Muscle of leg (tissue), 11 donors: ENCODE data around the gene LY6G6C. TPM values are rescaled to one million over a fixed set of nuclear protein-coding genes. Genes with fewer than 3 reads are reported as not detected.

ENCODE experiments used
- DNase-seq: peaks from one replicate; pipeline ENCODE4 v3.0.0; 2013
- H3K27ac ChIP-seq: one replicate; pipeline ENCODE4 v1.5.1; 2013; ENCODE audit warnings: mild to moderate bottlenecking, low read length, control low read depth
- H3K27me3 ChIP-seq: one replicate; pipeline ENCODE4 v1.6.1; 2013; ENCODE audit warnings: low read length; ENCODE audit not compliant: control insufficient read depth, insufficient read depth
- H3K36me3 ChIP-seq: one replicate; pipeline ENCODE4 v1.6.1; 2013; ENCODE audit warnings: low read length; ENCODE audit not compliant: control insufficient read depth, insufficient read depth
- H3K4me1 ChIP-seq: one replicate; pipeline ENCODE4 v1.6.1; 2013; ENCODE audit warnings: low read length; ENCODE audit not compliant: control insufficient read depth, insufficient read depth
- H3K4me3 ChIP-seq: one replicate; pipeline ENCODE4 v1.5.1; 2013; ENCODE audit warnings: low read length, control low read depth
- H3K9me3 ChIP-seq: replicated peaks from 2 replicates; pipeline ENCODE4 v1.6.1; 2013; ENCODE audit warnings: low read depth, low read length; ENCODE audit not compliant: control insufficient read depth
- WGBS: methylation state at CpG from one replicate; pipeline ENCODE4 v1.1.5; 2013; ENCODE audit warnings: missing lambda C conversion rate; ENCODE audit not compliant: insufficient coverage; 5-methylcytosine and 5-hydroxymethylcytosine counted together
- polyA plus RNA-seq, 8 donors: library from polyadenylated mRNA; unstranded; fragments of 120-200 nt; gene quantifications; one replicate each; pipeline versions ENCODE4 v1.2.1 to v1.2.3, GENCODE V29; 2013; ENCODE audit warnings: inconsistent platforms in 1 of 8, low replicate concordance in 1 of 8; ENCODE audit not compliant: insufficient read length in 8 of 8, insufficient read depth in 1 of 8
- total RNA-seq: library from RNA; stranded (reverse); fragments of 120-200 nt; gene quantifications from one replicate; pipeline ENCODE4 v1.2.4, GENCODE V29; 2013

The LY6G6C gene
- total and polyA plus RNA-seq, 9 donors = 0.09 to 1.2 (median 0.35) TPM; not detected in 1

GRCh38 chr6:31691564-31692108, 29.9 kb downstream of the LY6G6C start:
- Histone ChIP-seq H3K36me3 (peaks cover 83% of the 10 kb centered on the region), H3K27ac (no peak overlapping the region), H3K9me3 (no peaks in the 10 kb centered on the region), H3K4me1 (no peaks in the 10 kb centered on the region), H3K27me3 (no peaks in the 10 kb centered on the region), H3K4me3 (no peak overlapping the region)
- WGBS = 95% methylated on average over 8 of the region's 12 CpGs
- no peak for DNase-seq

GRCh38 chr6:31691078-31691463, 30.5 kb downstream of the LY6G6C start:
- H3K4me3 ChIP-seq = no peak overlapping the region
- H3K27me3 ChIP-seq = no peaks in the 10 kb centered on the region
- 73% methylated on average over 2 of the region's 6 CpGs for WGBS
- peaks cover 85% of the 10 kb centered on the region for H3K36me3 ChIP-seq
- no peak overlapping the region for H3K27ac ChIP-seq
- no peaks in the 10 kb centered on the region for H3K9me3 ChIP-seq
- no peak for DNase-seq
- H3K4me1 ChIP-seq = no peaks in the 10 kb centered on the region

GRCh38 chr6:31690231-31691077, 31.1 kb downstream of the LY6G6C start:
- no peaks in the 10 kb centered on the region for H3K9me3 ChIP-seq
- no CpG with 5 or more reads among the region's 10 CpGs for WGBS
- DNase-seq = no peak
- no peak overlapping the region for H3K27ac ChIP-seq
- H3K4me1 ChIP-seq = no peaks in the 10 kb centered on the region
- H3K4me3 ChIP-seq = no peak overlapping the region
- H3K27me3 ChIP-seq = no peaks in the 10 kb centered on the region
- peaks cover 90% of the 10 kb centered on the region for H3K36me3 ChIP-seq

GRCh38 chr6:31689249-31690110, 32.1 kb downstream of the LY6G6C start:
- Histone ChIP-seq H3K27ac (no peak overlapping the region), H3K27me3 (no peaks in the 10 kb centered on the region), H3K9me3 (no peaks in the 10 kb centered on the region), H3K36me3 (peaks cover 83% of the 10 kb centered on the region), H3K4me1 (no peaks in the 10 kb centered on the region), H3K4me3 (no peak overlapping the region)
- no peak for DNase-seq
- 86% methylated on average over 4 of the region's 11 CpGs for WGBS

- no peak overlapping the region for H3K4me3 ChIP-seq
- no peak overlapping the region for H3K27ac ChIP-seq
- WGBS = 79% methylated on average over 8 of the region's 14 CpGs
- no peaks in the 10 kb centered on the region for H3K9me3 ChIP-seq
- H3K36me3 ChIP-seq = peaks cover 74% of the 10 kb centered on the region
- DNase-seq = no peak
- H3K27me3 ChIP-seq = no peaks in the 10 kb centered on the region
- peaks cover 8% of the 10 kb centered on the region for H3K4me1 ChIP-seq
These were observed 33.5 kb downstream of the LY6G6C start for GRCh38 chr6:31687860-31688693.

GRCh38 chr6:31687321-31687720, 34.2 kb downstream of the LY6G6C start:
- Histone ChIP-seq H3K36me3 (peaks cover 67% of the 10 kb centered on the region), H3K9me3 (no peaks in the 10 kb centered on the region), H3K4me1 (peaks cover 12% of the 10 kb centered on the region), H3K27ac (no peak overlapping the region), H3K4me3 (no peak overlapping the region), H3K27me3 (peaks cover 1% of the 10 kb centered on the region)
- DNase-seq = no peak
- 73% methylated on average over 6 of the region's 8 CpGs for WGBS

- WGBS = 80% methylated on average over 3 of the region's 5 CpGs
- no peak for DNase-seq
These were observed 35.1 kb downstream of the LY6G6C start for GRCh38 chr6:31686483-31686882.

GRCh38 chr6:31683591-31683990, 38.0 kb downstream of the LY6G6C start:
- H3K36me3 ChIP-seq = peaks cover 34% of the 10 kb centered on the region
- 54% methylated on average over 12 of the region's 13 CpGs for WGBS
- DNase-seq = no peak

More at GRCh38 chr6:31686483-31686882, 35.1 kb downstream of the LY6G6C start:
- Histone ChIP-seq H3K27ac (no peak overlapping the region), H3K9me3 (no peaks in the 10 kb centered on the region), H3K4me3 (no peak overlapping the region), H3K27me3 (peaks cover 6% of the 10 kb centered on the region), H3K4me1 (peaks cover 15% of the 10 kb centered on the region), H3K36me3 (peaks cover 62% of the 10 kb centered on the region)

GRCh38 chr6:31681135-31681671, 40.3 kb downstream of the LY6G6C start:
- Histone ChIP-seq H3K36me3 (peaks cover 10% of the 10 kb centered on the region), H3K27ac (peak overlapping the region; percentile 20), H3K27me3 (peaks cover 12% of the 10 kb centered on the region), H3K9me3 (no peaks in the 10 kb centered on the region), H3K4me3 (peak overlapping the region; percentile 54), H3K4me1 (peaks cover 27% of the 10 kb centered on the region)
- peak; percentile 44 for DNase-seq
- 1% methylated on average over 33 of the region's 40 CpGs for WGBS

More at GRCh38 chr6:31683591-31683990, 38.0 kb downstream of the LY6G6C start:
- H3K4me3 ChIP-seq = no peak overlapping the region
- no peaks in the 10 kb centered on the region for H3K9me3 ChIP-seq
- H3K4me1 ChIP-seq = peaks cover 27% of the 10 kb centered on the region
- peaks cover 12% of the 10 kb centered on the region for H3K27me3 ChIP-seq
- no peak overlapping the region for H3K27ac ChIP-seq
